GM23248 (cell line): Measurements from ENCODE around the gene NR3C2.

Experiments
- EZH2 ChIP-seq: fragments of 200-600 bp; sonication (generic); IDR thresholded peaks from 2 replicates; pipeline ENCODE4 v1.6.1; 2018; ENCODE audit warnings: antibody characterized with exemption, mild to moderate bottlenecking; ENCODE audit not compliant: insufficient read depth, poor library complexity, severe bottlenecking
- EZH2phosphoT487 ChIP-seq: fragments of 200-600 bp; sonication (generic); IDR thresholded peaks from 2 replicates; pipeline ENCODE4 v1.6.1; 2018; ENCODE audit warnings: antibody characterized with exemption, moderate library complexity, mild to moderate bottlenecking, low read depth; ENCODE audit not compliant: insufficient read depth

DNA sequence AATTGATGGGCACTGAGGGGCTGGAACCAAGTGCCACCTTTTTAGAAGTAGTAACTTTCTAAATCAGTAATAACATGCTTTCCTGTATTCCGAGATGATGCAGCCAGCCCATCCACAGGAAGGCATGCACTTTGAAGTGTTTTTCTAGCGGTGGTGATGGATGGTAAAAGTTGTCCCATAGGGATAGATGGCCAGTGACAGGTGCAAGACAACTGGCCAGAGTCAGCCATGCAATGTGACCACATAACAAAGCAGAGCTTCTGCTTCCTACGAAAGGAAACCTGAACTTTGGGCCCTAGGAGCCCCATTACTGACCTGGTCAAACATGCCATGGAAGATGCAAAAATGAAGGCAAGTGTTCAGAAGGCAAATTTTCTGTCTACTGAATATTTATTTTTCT lies 72.3 kb downstream of the NR3C2 start:
- no peak for TF ChIP-seq EZH2phosphoT487
- no peak for TF ChIP-seq EZH2
